DMS153 (cell line): ENCODE measurements around the gene FAM53C.
"Not testable (repeated sequence)": the region's sequence is repeated elsewhere in the genome, so short reads cannot be mapped to it uniquely, and the experiment has no call there.

Experiments
- DNase-seq: peaks from one replicate; lab custom pipeline; 2025; lab: John Stamatoyannopoulos, UW

FAM53C gene

GRCh38 chr5:138337685-138338410, at the start of gene FAM53C:
Gene FAM53C, plus strand, starts transcription at chr5:138338266. Its CDS starts 3,070 bp downstream, at chr5:138341336.
- DNase-seq, result peak; percentile 72

- no peak for DNase-seq
Measured at GRCh38 chr5:138289296-138289695, 48.8 kb upstream of the FAM53C start.

GRCh38 chr5:138303372-138303771, 34.7 kb upstream of the FAM53C start:
- DNase-seq, result no peak

GRCh38 chr5:138305797-138306196, 32.3 kb upstream of the FAM53C start:
- peak; percentile 21 for DNase-seq

GRCh38 chr5:138315751-138316278, 22.3 kb upstream of the FAM53C start:
- DNase-seq, result no peak

GRCh38 chr5:138316355-138316754, 21.7 kb upstream of the FAM53C start:
- DNase-seq, result no peak

GRCh38 chr5:138318211-138318610, 19.9 kb upstream of the FAM53C start:
- not testable (repeated sequence) for DNase-seq

GRCh38 chr5:138330813-138331448, 7.1 kb upstream of the FAM53C start:
- no peak for DNase-seq

GRCh38 chr5:138331449-138332368, 6.4 kb upstream of the FAM53C start, which contains the start of gene CDC25C:
Gene CDC25C, minus strand, starts transcription at chr5:138331804. Its CDS starts 624 bp downstream, at chr5:138331180.
- peak; percentile 93 for DNase-seq

- DNase-seq, result no peak
Measured at GRCh38 chr5:138334867-138335447, 3.1 kb upstream of the FAM53C start.

- DNase-seq, result peak; percentile 72
Measured at GRCh38 chr5:138336952-138337684, 948 bp upstream of the FAM53C start.

GRCh38 chr5:138338411-138339090, 485 bp downstream of the FAM53C start:
- DNase-seq, result no peak

- DNase-seq, result no peak
Measured at GRCh38 chr5:138339091-138339456, 1.0 kb downstream of the FAM53C start.

- DNase-seq, result no peak
Measured at GRCh38 chr5:138339464-138339863, 1.4 kb downstream of the FAM53C start.

- no peak for DNase-seq
Measured at GRCh38 chr5:138340008-138340407, 1.9 kb downstream of the FAM53C start.

- no peak for DNase-seq
Measured at GRCh38 chr5:138344887-138345622, 7.0 kb downstream of the FAM53C start.

- no peak for DNase-seq
Measured at GRCh38 chr5:138346889-138347288, 8.8 kb downstream of the FAM53C start.

GRCh38 chr5:138349852-138350562, 11.9 kb downstream of the FAM53C start:
- no peak for DNase-seq

GRCh38 chr5:138350563-138350890, 12.5 kb downstream of the FAM53C start:
- DNase-seq, result no peak
